ENCODE results near the gene CHIA.

The CHIA gene
- 0 to 0.06 (median 0) reads per million in 9 experiments for total RNA-seq

DNA sequence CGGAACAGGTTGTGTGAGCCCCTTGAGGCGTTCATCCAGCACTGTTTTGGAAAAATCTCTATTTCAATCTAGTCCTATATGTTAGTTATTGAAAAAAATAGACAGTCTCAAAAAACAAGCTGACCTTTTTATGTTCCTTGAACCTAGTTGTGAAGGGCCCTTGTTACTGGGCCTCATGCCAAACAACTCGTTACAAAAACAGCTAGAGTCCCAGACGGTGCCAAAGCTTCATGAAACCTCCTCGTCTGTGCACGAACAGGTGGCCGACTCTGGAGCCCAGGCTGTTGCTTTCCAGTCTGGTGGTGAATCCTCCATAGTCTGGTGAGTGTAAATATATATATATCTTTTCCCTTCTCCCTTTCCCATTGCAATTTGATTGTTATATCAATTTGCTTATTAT is at the start of gene CHIA:
CHIA (plus strand) TSS at position 222 of the 400 bp plus-strand sequence. CDS start 19,617 bp downstream, outside the sequence.
- no peaks in the 10 kb centered on the region for H3K27me3 Mint-ChIP-seq
- DNase-seq: no peak
- peaks cover 0 to 4% of the 10 kb centered on the region in 2 donors for H3K4me1 Mint-ChIP-seq (ENCODE audit: low read depth in 2 of 2)
- no peak within 1 kb of the TSS for H3K4me3 Mint-ChIP-seq
- ATAC-seq (replicated peaks): no peak
- no peaks in the 10 kb centered on the region for H3K9me3 Mint-ChIP-seq
- H3K36me3 Mint-ChIP-seq (ENCODE audit: insufficient read depth): no peaks in the 10 kb centered on the region
- H3K27ac Mint-ChIP-seq: no peak within 1 kb of the TSS

DNA sequence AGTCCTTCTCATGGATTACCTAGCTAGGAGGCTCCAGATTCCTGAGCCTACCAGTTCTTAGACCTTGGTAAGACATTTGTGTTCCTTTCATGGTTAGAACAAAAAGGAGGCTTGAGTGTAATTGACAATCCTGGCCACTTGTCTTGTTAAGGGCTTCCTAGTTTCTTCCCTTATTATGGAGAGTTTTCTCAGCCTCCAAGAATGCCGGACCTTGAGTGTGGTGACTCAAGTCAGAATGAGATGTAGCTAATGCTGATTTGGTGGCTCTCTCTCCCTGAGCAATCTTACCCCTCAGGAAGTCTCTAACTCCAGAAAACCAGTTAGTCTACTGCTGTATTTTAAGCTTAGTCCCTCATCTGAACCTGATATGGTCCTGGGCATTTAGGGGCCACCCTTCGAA is 48.9 kb upstream of the CHIA start:
- no peak for ATAC-seq (replicated peaks)
- Mint-ChIP-seq H3K4me3 (no peak overlapping the region), H3K27me3 (no peaks in the 10 kb centered on the region), H3K27ac (no peak overlapping the region), H3K36me3 (ENCODE audit: insufficient read depth) (peaks cover 7% of the 10 kb centered on the region), H3K4me1 (ENCODE audit: low read depth in 2 of 2) (no peaks in the 10 kb centered on the region), H3K9me3 (no peaks in the 10 kb centered on the region)
- no peak for DNase-seq

DNA sequence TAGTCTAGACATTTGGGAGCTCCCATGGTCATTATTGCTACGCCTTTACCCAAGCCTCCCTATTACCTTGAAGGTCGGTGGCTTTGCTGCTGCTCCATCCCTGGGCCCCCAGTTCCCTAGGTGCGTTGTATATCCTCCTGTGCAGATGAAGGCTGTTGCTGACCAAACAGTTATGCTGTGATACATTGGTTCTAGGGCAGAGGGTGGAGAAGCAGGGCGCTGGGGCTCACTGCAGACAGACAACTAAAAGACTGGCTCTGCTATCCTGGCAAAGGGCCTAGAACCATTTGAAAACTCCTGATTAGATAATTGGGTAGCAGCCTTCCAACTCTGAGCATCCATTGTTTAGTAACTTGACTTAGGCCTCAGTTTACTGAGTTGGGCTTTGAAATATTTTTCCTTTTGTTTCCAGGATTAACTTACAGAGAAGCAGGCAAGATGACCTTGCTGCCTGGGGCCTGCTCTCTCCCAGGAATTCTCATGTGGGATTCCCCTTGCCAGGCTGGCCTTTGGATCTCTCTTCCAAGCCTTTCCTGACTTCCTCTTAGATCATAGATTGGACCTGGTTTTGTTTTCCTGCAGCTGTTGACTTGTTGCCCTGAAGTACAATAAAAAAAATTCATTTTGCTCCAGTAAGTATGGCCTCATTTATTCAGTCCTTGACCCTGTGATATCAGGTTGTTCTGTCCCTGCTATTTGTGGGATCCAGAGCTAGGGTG is 47.7 kb upstream of the CHIA start:
- peak overlapping the region in 1 of 2 donors; percentile 61 for H3K27ac Mint-ChIP-seq
- no peak overlapping the region for H3K4me3 Mint-ChIP-seq
- H3K36me3 Mint-ChIP-seq (ENCODE audit: insufficient read depth): peaks cover 9% of the 10 kb centered on the region
- no peak for DNase-seq
- H3K9me3 Mint-ChIP-seq: no peaks in the 10 kb centered on the region
- H3K4me1 Mint-ChIP-seq (ENCODE audit: low read depth in 2 of 2): peaks cover 0 to 2% of the 10 kb centered on the region in 2 donors
- ATAC-seq (replicated peaks): no peak
- H3K27me3 Mint-ChIP-seq: no peaks in the 10 kb centered on the region

GRCh38 chr1:111247125-111247838 is 43.4 kb upstream of the CHIA start:
- DNase-seq: no peak
- Mint-ChIP-seq H3K27ac (peak overlapping the region; percentile 32 to 39), H3K4me3 (no peak overlapping the region), H3K9me3 (no peaks in the 10 kb centered on the region), H3K27me3 (no peaks in the 10 kb centered on the region), H3K4me1 (ENCODE audit: low read depth in 2 of 2) (peaks cover 9 to 12% of the 10 kb centered on the region in 2 donors), H3K36me3 (ENCODE audit: insufficient read depth) (peaks cover 3% of the 10 kb centered on the region)
- no peak for ATAC-seq (replicated peaks)

- no peak overlapping the region for H3K4me3 Mint-ChIP-seq
- H3K4me1 Mint-ChIP-seq (ENCODE audit: low read depth in 2 of 2): peaks cover 9 to 12% of the 10 kb centered on the region in 2 donors
- ATAC-seq (replicated peaks) (no peak), DNase-seq (no peak)
- H3K36me3 Mint-ChIP-seq (ENCODE audit: insufficient read depth): peaks cover 3% of the 10 kb centered on the region
- H3K27me3 Mint-ChIP-seq: peaks cover 0 to 4% of the 10 kb centered on the region in 2 donors
- no peaks in the 10 kb centered on the region for H3K9me3 Mint-ChIP-seq
- H3K27ac Mint-ChIP-seq: peak overlapping the region in 1 of 2 donors; percentile 26
Observed at GRCh38 chr1:111249960-111250359, 40.7 kb upstream of the CHIA start.

- Mint-ChIP-seq H3K27ac (peak overlapping the region; percentile 78 to 87), H3K9me3 (no peaks in the 10 kb centered on the region), H3K4me3 (no peak overlapping the region), H3K36me3 (ENCODE audit: insufficient read depth) (peaks cover 3% of the 10 kb centered on the region), H3K4me1 (ENCODE audit: low read depth in 2 of 2) (peaks cover 9 to 12% of the 10 kb centered on the region in 2 donors), H3K27me3 (peaks cover 0 to 13% of the 10 kb centered on the region in 2 donors)
- DNase-seq: no peak
- ATAC-seq (replicated peaks): peak; percentile 75
Observed at GRCh38 chr1:111251570-111251969, 39.1 kb upstream of the CHIA start.

- Mint-ChIP-seq H3K9me3 (no peaks in the 10 kb centered on the region), H3K4me3 (no peak overlapping the region), H3K27me3 (peaks cover 0 to 13% of the 10 kb centered on the region in 2 donors), H3K36me3 (ENCODE audit: insufficient read depth) (peaks cover 3% of the 10 kb centered on the region), H3K4me1 (ENCODE audit: low read depth in 2 of 2) (peaks cover 9% of the 10 kb centered on the region in 2 donors), H3K27ac (no peak overlapping the region)
- ATAC-seq (replicated peaks): no peak
- no peak for DNase-seq
Observed at GRCh38 chr1:111252786-111253185, 37.9 kb upstream of the CHIA start.

GRCh38 chr1:111253876-111254275 is 36.8 kb upstream of the CHIA start:
- Mint-ChIP-seq H3K9me3 (no peaks in the 10 kb centered on the region), H3K27me3 (peaks cover 0 to 13% of the 10 kb centered on the region in 2 donors), H3K27ac (no peak overlapping the region), H3K4me3 (no peak overlapping the region), H3K36me3 (ENCODE audit: insufficient read depth) (no peaks in the 10 kb centered on the region), H3K4me1 (ENCODE audit: low read depth in 2 of 2) (peaks cover 9% of the 10 kb centered on the region in 2 donors)
- DNase-seq: no peak
- no peak for ATAC-seq (replicated peaks)

GRCh38 chr1:111256988-111257658 is 33.5 kb upstream of the CHIA start:
- Mint-ChIP-seq H3K9me3 (no peaks in the 10 kb centered on the region), H3K27ac (no peak overlapping the region), H3K36me3 (ENCODE audit: insufficient read depth) (no peaks in the 10 kb centered on the region), H3K4me1 (ENCODE audit: low read depth in 2 of 2) (peaks cover 0 to under 1% of the 10 kb centered on the region in 2 donors), H3K4me3 (no peak overlapping the region), H3K27me3 (peaks cover 0 to 13% of the 10 kb centered on the region in 2 donors)
- no peak for ATAC-seq (replicated peaks)
- no peak for DNase-seq

GRCh38 chr1:111267801-111268508 is 22.7 kb upstream of the CHIA start:
- Mint-ChIP-seq H3K27me3 (peaks cover 35 to 40% of the 10 kb centered on the region in 2 donors), H3K4me3 (no peak overlapping the region), H3K9me3 (no peaks in the 10 kb centered on the region), H3K36me3 (ENCODE audit: insufficient read depth) (no peaks in the 10 kb centered on the region), H3K4me1 (ENCODE audit: low read depth in 2 of 2) (peaks cover 0 to 6% of the 10 kb centered on the region in 2 donors), H3K27ac (no peak overlapping the region)
- no peak for ATAC-seq (replicated peaks)
- no peak for DNase-seq

GRCh38 chr1:111269825-111270406 is 20.7 kb upstream of the CHIA start:
- Mint-ChIP-seq H3K4me3 (no peak overlapping the region), H3K27ac (no peak overlapping the region), H3K9me3 (no peaks in the 10 kb centered on the region), H3K27me3 (peaks cover 36 to 48% of the 10 kb centered on the region in 2 donors), H3K4me1 (ENCODE audit: low read depth in 2 of 2) (peaks cover 3 to 6% of the 10 kb centered on the region in 2 donors), H3K36me3 (ENCODE audit: insufficient read depth) (no peaks in the 10 kb centered on the region)
- ATAC-seq (replicated peaks): no peak
- DNase-seq: no peak

GRCh38 chr1:111270771-111271463 is 19.7 kb upstream of the CHIA start:
- Mint-ChIP-seq H3K27ac (no peak overlapping the region), H3K9me3 (no peaks in the 10 kb centered on the region), H3K36me3 (ENCODE audit: insufficient read depth) (no peaks in the 10 kb centered on the region), H3K4me1 (ENCODE audit: low read depth in 2 of 2) (peaks cover 3 to 8% of the 10 kb centered on the region in 2 donors), H3K27me3 (peaks cover 36 to 48% of the 10 kb centered on the region in 2 donors), H3K4me3 (peak overlapping the region in 1 of 2 donors; percentile 43)
- ATAC-seq (replicated peaks) (peak; percentile 35), DNase-seq (no peak)
